Left lung (tissue), 10 donors: ENCODE measurements around the gene BMERB1. TPM values are rescaled to one million over a fixed set of nuclear protein-coding genes. Genes with fewer than 3 reads are reported as not detected.

Experiments used
- ATAC-seq: fragments of 200-7000 bp; cut with Tn5 transposase; one replicate; pipeline ENCODE4 v1.9.1; 2020; ENCODE audit warnings: moderate library complexity
- DNase-seq, 4 donors: peaks; one replicate each; pipeline ENCODE4 v3.0.0-alpha.2; 2013 to 2020
- H3K27ac ChIP-seq, 2 donors: fragments of 200-600 bp; sonication (generic) in 1 of 2; one replicate each; pipeline versions ENCODE4 v1.5.0 to v1.8.0; 2020 to 2021
- H3K27me3 ChIP-seq, 2 donors: fragments of 200-600 bp; sonication (generic) in 1 of 2; one replicate each; pipeline versions ENCODE4 v1.5.0 to v1.8.0; 2020 to 2021
- H3K36me3 ChIP-seq, 2 donors: fragments of 200-600 bp; sonication (generic) in 1 of 2; one replicate each; pipeline versions ENCODE4 v1.5.0 to v1.8.0; 2020 to 2021
- H3K4me1 ChIP-seq, 2 donors: fragments of 200-600 bp; one replicate each; pipeline ENCODE4 v1.8.0; 2021
- H3K4me3 ChIP-seq, 2 donors: fragments of 200-600 bp; sonication (generic) in 1 of 2; one replicate each; pipeline versions ENCODE4 v1.5.0 to v1.8.0; 2020 to 2021; ENCODE audit warnings: mild to moderate bottlenecking in 1 of 2
- H3K9me3 ChIP-seq, 2 donors: fragments of 200-600 bp; sonication (generic) in 1 of 2; one replicate each; pipeline versions ENCODE4 v1.5.0 to v1.8.0; 2020 to 2021
- CTCF ChIP-seq, 2 donors: fragments of 200-600 bp; sonication (generic) in 1 of 2; IDR thresholded peaks; one replicate each; pipeline versions ENCODE4 v1.5.0 to v1.8.0; 2021; ENCODE audit warnings: antibody characterized with exemption in 2 of 2
- intact Hi-C, 2 donors: fragments of 100-400 bp; cut with DNase I; formaldehyde crosslinking; loops; one replicate each; pipeline versions ENCODE4 v1.11.2 to v1.14.2; 2022
- polyA plus RNA-seq, 6 donors: library from polyadenylated mRNA; unstranded; fragments of 120-200 nt; gene quantifications; one replicate each; pipeline ENCODE4 v1.2.1, GENCODE V29; 2013; ENCODE audit not compliant: insufficient read length in 6 of 6
- total RNA-seq, 2 donors: library from RNA; stranded (reverse); fragmentation: NEBNext Ultra II Directional; extraction: Animal tissue kit (Norgen Biotek cat#: 25700); gene quantifications; one replicate each; pipeline ENCODE4 v1.2.1, GENCODE V29; 2021
- donor health status: DM: no; HTN: yes; CAD: no.
- donor health status: DM: no; HTN: no; CAD: no.

Gene BMERB1
- total and polyA plus RNA-seq, 8 donors = 12.0 to 45.8 (median 38.4) TPM

GRCh38 chr16:15609286-15609649 lies 174.9 kb downstream of the BMERB1 start:
- Histone ChIP-seq H3K4me3 (no peak overlapping the region), H3K9me3 (no peaks in the 10 kb centered on the region), H3K27me3 (no peaks in the 10 kb centered on the region), H3K36me3 (peaks cover 0 to 100% of the 10 kb centered on the region in 2 donors), H3K4me1 (peaks cover 0 to 16% of the 10 kb centered on the region in 2 donors), H3K27ac (no peak overlapping the region)
- ATAC-seq = no peak
- intact Hi-C loops = no loop called here
- no peak for TF ChIP-seq CTCF (IDR thresholded peaks at IDR 0.05)
- no peak for DNase-seq

- ATAC-seq (no peak), DNase-seq (no peak)
- TF ChIP-seq CTCF (IDR thresholded peaks at IDR 0.05) = no peak
- H3K36me3 ChIP-seq = peaks cover 0 to 100% of the 10 kb centered on the region in 2 donors
- no peak overlapping the region for H3K4me3 ChIP-seq
- H3K4me1 ChIP-seq = peaks cover 0 to 16% of the 10 kb centered on the region in 2 donors
- no peaks in the 10 kb centered on the region for H3K9me3 ChIP-seq
- intact Hi-C loops = no loop called here
- no peak overlapping the region for H3K27ac ChIP-seq
- H3K27me3 ChIP-seq = no peaks in the 10 kb centered on the region
Observed at GRCh38 chr16:15610369-15610871, 176.0 kb downstream of the BMERB1 start.

GRCh38 chr16:15611610-15612009 lies 177.2 kb downstream of the BMERB1 start:
- no peak for DNase-seq
- Histone ChIP-seq H3K4me3 (no peak overlapping the region), H3K27ac (no peak overlapping the region), H3K4me1 (peaks cover 0 to 13% of the 10 kb centered on the region in 2 donors), H3K36me3 (peaks cover 0 to 100% of the 10 kb centered on the region in 2 donors), H3K9me3 (no peaks in the 10 kb centered on the region), H3K27me3 (no peaks in the 10 kb centered on the region)
- ATAC-seq = no peak
- intact Hi-C loops = no loop called here
- TF ChIP-seq CTCF (IDR thresholded peaks at IDR 0.05) = no peak

GRCh38 chr16:15613676-15614075 lies 179.3 kb downstream of the BMERB1 start:
- Histone ChIP-seq H3K36me3 (peaks cover 0 to 100% of the 10 kb centered on the region in 2 donors), H3K9me3 (no peaks in the 10 kb centered on the region), H3K4me1 (no peaks in the 10 kb centered on the region), H3K4me3 (no peak overlapping the region), H3K27me3 (no peaks in the 10 kb centered on the region), H3K27ac (no peak overlapping the region)
- intact Hi-C loops = no loop called here
- ATAC-seq (no peak), DNase-seq (no peak)
- TF ChIP-seq CTCF (IDR thresholded peaks at IDR 0.05) = no peak

- Histone ChIP-seq H3K9me3 (no peaks in the 10 kb centered on the region), H3K27me3 (no peaks in the 10 kb centered on the region), H3K27ac (no peak overlapping the region), H3K36me3 (peaks cover 0 to 100% of the 10 kb centered on the region in 2 donors), H3K4me3 (no peak overlapping the region), H3K4me1 (no peaks in the 10 kb centered on the region)
- intact Hi-C loops = no loop called here
- no peak for DNase-seq
- no peak for TF ChIP-seq CTCF (IDR thresholded peaks at IDR 0.05)
- no peak for ATAC-seq
Observed at GRCh38 chr16:15616012-15616411, 181.6 kb downstream of the BMERB1 start.
